COLO668 (cell line): ENCODE results near the gene BSPRY.
"Not testable (repeated sequence)": the region's sequence is repeated elsewhere in the genome, so short reads cannot be mapped to it uniquely, and the experiment has no call there.

ENCODE experiments used
- DNase-seq: peaks from one replicate; lab custom pipeline; 2025; ENCODE audit not compliant: unreplicated experiment; lab: John Stamatoyannopoulos, UW

BSPRY gene

GRCh38 chr9:113368982-113369854, 19.9 kb downstream of the BSPRY start:
- no peak for DNase-seq

- no peak for DNase-seq
Measured at GRCh38 chr9:113369855-113370140, 20.5 kb downstream of the BSPRY start.

- no peak for DNase-seq
Measured at GRCh38 chr9:113370806-113371325, 21.5 kb downstream of the BSPRY start.

GRCh38 chr9:113372059-113372458, 22.7 kb downstream of the BSPRY start:
- DNase-seq = no peak

GRCh38 chr9:113373256-113373655, 23.9 kb downstream of the BSPRY start:
- no peak for DNase-seq

- DNase-seq = no peak
Measured at GRCh38 chr9:113373676-113374392, 24.5 kb downstream of the BSPRY start.

- DNase-seq = no peak
Measured at GRCh38 chr9:113375057-113376023, 26.0 kb downstream of the BSPRY start.

GRCh38 chr9:113376634-113377567, 27.6 kb downstream of the BSPRY start, which contains the start of gene HDHD3:
HDHD3 (minus strand) TSS chr9:113376986; CDS start chr9:113374354, 2,632 bp downstream.
- DNase-seq = peak; percentile 85

- DNase-seq = not testable (repeated sequence)
Measured at GRCh38 chr9:113379094-113379828, 29.9 kb downstream of the BSPRY start.

- not testable (repeated sequence) for DNase-seq
Measured at GRCh38 chr9:113379829-113380210, 30.5 kb downstream of the BSPRY start.

- peak; percentile 9 for DNase-seq
Measured at GRCh38 chr9:113380869-113381378, 31.6 kb downstream of the BSPRY start.

GRCh38 chr9:113381441-113381840, 32.1 kb downstream of the BSPRY start:
- not testable (repeated sequence) for DNase-seq

- no peak for DNase-seq
Measured at GRCh38 chr9:113381909-113382411, 32.6 kb downstream of the BSPRY start.

- DNase-seq = no peak
Measured at GRCh38 chr9:113386571-113387393, 37.4 kb downstream of the BSPRY start.

GRCh38 chr9:113387560-113388230, 38.4 kb downstream of the BSPRY start:
- peak; percentile 17 for DNase-seq

GRCh38 chr9:113388833-113389232, 39.5 kb downstream of the BSPRY start:
- no peak for DNase-seq

- DNase-seq = no peak
Measured at GRCh38 chr9:113389451-113389850, 40.1 kb downstream of the BSPRY start.
